ENCODE data around the gene SEC24D. TPM values are rescaled to one million over a fixed set of nuclear protein-coding genes. Genes with fewer than 3 reads are reported as not detected.

The SEC24D gene
- total and polyA plus RNA-seq, 2 of the 8 experiments (the other 6 are each of a cell fraction or from before 2014, with no cell fraction given) = 28.9 to 91.6 TPM

- TF ChIP-seq ATF2 (IDR thresholded peaks at IDR 0.05; ENCODE audit: low read length) (no peak), SIX5 (IDR thresholded peaks at IDR 0.05; ENCODE audit: low read depth, low read length) (no peak), RFX5 (IDR thresholded peaks at IDR 0.05; ENCODE audit: borderline replicate concordance, low read depth, low read length) (no peak), BRCA1 (IDR thresholded peaks at IDR 0.05; ENCODE audit: low read depth, low read length) (no peak), CREB1 (IDR thresholded peaks at IDR 0.05) (no peak), USF2 (IDR thresholded peaks at IDR 0.05; ENCODE audit: low read length) (no peak)
These were observed 94.5 kb downstream of the SEC24D start (continued) for GRCh38 chr4:118741301-118741855.
